HG02798 (cell line): ENCODE data around the gene NF1.
"Not testable (repeated sequence)": the region's sequence is repeated elsewhere in the genome, so short reads cannot be mapped to it uniquely, and the experiment has no call there.

Experiments
- ATAC-seq: cut with Tn5 transposase; IDR thresholded peaks from one replicate; pipeline ENCODE4 v1.9.1; 2021; ENCODE audit warnings: mild to moderate bottlenecking; ENCODE audit not compliant: unreplicated experiment, poor library complexity

Gene NF1

DNA sequence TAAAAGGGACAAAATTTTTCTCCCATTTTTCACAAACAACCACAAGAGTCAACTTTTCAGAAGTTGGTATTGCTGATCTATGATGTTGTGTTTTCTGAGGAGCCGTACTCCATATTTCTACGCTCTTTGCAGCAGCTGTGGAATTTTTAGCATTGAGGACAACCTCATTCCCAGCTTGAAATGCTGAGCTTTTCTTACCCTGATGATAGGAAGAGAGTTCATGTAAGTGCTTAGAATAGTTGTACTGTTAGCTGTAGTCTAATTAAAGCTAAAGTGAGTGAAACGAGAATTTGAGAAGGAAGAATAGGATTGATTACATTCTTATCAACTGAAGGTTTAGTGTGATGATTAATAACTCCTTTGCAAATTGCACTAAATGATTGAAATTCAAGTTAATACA, 72.3 kb downstream of the NF1 start:
- no peak for ATAC-seq

DNA sequence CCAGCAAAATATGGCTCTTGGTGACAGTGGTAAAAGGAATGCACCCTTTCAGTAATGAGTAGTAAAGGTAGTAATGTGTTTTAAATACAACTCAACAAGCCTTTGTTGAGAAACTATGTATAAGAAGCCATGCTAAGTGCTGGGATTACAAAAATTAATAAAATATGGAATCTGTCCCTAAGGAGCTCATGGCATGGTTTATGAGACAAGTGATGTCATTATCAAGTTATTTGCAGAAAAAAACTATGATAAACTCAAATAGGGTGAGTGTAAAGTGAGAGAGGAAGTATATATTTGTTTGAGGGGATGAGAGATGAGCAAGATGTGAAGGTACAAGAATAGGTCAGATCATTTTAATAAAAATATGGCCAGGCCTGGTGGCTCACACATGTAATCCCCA, 76.9 kb downstream of the NF1 start:
- ATAC-seq: no peak

DNA sequence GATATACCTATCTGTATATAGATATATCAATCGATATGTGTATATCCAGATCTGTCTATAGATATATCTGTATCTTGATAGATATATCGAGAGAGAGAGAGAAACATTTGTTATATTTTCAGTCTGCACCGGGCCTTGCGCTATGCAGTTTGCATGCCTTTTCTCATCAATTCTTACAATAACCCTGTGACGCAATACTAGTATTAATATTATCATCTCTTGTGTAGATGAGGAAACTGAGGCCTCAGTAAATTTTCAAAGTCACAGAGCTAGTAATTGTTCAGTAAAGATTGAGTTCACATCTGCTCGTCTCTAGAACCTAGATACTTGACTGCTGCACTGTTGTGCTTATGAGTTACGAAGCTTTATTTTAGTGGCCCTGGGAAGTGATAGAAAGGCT, 77.6 kb downstream of the NF1 start:
- no peak for ATAC-seq

DNA sequence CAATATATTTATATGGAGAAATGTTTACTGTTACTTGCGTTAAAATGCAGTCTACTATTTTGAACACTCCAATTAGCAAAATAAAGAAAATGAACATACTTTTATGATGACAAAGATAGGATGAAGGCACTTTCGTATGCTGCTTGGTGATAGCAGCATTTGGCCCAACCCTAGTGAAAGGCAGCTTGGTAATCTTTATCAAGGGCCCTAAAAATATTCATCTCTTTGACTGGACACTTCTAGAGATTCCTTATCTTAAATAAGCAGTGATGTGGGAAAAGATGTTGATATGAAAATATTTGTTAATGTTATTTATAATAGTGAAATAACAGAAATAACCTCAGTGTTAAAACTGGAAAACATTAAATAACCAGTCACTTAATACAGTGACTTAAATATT, 79.4 kb downstream of the NF1 start:
- ATAC-seq: no peak

DNA sequence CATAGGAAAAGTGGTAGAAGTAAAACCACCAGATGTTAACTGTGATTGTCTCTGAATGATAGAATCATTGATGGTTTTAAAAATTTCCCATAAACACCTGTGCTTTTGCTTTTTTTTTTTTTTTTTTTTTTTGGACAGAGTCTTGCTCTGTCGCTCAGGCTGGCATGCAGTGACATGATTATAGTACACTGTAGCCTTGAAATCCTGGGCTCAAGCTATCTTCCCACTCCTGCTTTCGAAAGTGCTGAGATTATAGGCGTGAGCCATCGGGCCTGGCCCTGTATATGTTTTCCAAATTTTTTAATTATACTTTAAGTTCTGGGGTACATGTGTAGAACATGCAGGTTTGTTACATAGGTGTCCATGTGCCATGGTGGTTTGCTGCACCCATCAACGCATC, 80.5 kb downstream of the NF1 start:
- no peak for ATAC-seq

DNA sequence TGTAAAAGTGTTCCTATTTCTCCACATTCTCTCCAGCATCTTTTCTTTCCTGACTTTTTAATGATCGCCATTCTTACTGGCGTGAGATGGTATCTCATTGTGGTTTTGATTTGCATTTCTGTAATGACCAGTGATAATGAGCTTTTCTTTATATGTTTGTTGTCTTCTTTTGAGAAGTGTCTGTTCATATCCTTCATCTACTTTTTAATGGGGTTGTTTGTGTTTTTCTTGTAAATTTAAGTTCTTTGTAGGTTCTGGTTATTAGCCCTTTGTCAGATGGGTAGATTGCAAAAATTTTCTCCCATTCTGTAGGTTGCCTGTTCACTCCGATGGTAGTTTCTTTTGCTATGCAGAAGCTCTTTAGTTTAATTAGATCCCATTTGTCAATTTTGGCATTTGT, 81.4 kb downstream of the NF1 start:
- ATAC-seq: not testable (repeated sequence)

DNA sequence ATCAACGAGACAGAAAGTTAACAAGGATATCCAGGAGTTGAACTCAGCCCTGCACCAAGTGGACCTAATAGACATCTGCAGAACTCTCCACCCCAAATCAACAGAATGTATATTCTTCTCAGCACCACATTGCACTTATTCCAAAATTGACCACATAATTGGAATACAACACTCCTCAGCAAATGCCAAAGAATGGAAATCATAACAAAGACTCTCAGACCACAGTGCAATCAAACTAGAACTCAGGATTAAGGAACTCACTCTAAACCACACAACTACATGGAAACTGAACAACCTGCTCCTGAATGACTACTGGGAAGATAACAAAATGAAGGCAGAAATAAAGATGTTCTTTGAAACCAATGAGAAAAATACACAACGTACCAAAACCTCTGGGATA, 84.2 kb downstream of the NF1 start:
- ATAC-seq: not testable (repeated sequence)

DNA sequence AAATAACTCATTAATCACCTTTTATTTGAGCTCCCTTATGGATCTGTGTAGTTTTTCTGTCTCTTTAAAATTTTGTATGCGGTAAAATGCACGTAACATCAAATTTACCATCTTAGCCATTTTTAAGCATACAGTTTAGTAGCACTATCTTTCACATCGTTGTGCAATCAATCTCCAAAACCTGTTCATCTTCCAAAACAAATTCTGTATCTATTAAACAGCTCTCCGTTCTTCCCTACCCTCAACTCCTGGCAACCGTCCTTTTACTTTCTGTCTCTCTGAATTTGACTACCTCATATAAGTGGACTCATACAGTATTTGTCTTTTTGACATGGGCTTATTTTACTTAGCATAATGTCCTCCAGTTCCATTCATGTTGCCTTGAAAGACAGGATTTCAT, 100.5 kb downstream of the NF1 start:
- ATAC-seq: no peak

DNA sequence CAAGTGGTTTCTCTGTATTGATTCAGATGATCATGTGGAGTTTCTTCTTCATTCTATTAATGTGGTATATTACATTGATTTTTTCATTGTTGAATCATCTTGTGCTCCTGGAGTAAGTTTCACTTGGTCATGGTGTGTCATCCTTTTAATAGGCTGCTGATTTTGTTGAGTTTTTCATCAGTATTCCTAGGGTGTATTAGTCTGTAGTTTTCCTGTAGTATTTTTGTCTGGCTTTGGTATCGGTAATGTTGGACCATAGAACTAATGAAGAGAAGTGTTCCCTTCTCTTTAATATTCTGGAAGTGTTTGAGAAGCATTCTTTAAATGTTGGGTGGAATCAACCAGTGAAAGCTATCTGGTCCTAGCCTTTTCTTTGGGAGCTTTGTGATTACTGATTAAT, 103.2 kb downstream of the NF1 start:
- ATAC-seq: no peak

DNA sequence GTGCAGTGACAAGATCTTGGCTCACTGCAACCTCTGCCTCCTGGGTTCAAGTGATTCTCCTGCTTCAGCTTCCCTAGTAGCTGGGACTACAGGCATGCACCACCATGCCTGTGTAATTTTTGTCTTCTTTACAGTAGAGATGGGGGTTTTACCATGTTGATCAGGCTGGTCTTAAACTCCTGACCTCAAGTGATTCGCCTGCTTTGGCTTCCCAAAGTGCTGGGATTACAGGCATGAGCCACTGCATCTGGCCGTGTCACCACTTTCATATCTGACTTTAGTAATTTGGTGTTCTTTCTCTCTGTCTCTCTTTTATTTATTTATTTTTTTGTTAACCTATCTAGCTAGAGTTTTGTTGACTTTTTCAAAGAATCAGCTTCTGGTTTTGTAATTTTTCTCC, 103.9 kb downstream of the NF1 start:
- ATAC-seq: not testable (repeated sequence)

DNA sequence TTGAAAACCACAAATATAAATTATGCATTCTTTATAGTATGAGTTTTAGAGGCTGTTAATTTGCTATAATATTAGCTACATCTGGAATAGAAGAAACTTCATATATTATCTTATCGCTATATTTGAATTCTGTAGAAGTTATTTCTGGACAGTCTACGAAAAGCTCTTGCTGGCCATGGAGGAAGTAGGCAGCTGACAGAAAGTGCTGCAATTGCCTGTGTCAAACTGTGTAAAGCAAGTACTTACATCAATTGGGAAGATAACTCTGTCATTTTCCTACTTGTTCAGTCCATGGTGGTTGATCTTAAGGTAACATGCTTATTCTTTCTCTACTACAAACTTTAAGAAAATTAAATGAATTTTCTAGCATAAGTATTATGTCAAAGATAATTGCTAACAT, 105.5 kb downstream of the NF1 start:
- ATAC-seq: no peak

DNA sequence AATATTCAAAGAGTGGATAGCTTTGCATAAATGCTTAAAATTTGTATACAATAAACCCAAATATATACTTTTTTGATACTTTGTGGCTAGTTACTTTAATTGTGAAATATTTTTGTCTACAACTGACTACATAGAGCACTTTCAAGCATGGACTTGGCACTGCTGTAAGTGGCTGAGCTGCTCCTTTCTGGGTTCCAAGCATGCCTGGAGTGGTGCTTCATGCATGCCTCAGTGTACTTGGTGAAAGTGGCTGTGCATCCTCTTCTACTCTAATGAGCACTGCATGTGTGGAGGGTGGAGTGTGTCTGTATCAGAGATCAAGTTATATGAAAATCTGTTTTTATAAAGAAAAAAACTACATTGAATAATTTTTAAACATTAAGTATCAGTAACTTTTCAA, 108.2 kb downstream of the NF1 start:
- no peak for ATAC-seq

DNA sequence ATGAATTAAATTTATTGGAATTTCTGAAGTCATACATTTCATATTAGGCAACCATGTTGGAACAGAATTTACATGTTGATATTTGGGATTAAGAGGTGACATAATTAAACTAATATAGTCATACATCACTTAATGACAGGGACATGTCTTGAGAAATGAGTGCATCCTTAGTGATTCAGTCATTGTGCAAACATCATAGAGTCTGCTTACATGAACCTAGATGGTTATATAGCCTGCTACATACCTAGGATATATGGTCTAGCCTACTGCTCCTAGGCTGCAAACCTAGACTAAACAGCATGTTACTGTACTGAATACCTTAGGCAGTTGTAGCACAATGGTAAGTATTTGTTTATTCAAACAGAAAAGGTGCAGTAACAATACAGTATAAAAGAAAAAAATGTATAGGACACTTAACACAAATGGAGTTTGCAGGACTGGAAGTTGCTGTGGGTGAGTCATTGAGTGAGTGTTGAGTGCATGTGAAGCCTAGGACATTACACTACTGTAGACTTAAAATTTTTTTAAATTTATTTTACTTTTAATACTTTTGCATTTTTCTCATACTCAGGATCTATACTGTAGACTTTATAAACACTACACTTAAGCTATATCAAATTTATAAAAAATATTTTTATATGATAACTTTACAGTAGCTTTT, 116.7 kb downstream of the NF1 start:
- ATAC-seq: no peak

DNA sequence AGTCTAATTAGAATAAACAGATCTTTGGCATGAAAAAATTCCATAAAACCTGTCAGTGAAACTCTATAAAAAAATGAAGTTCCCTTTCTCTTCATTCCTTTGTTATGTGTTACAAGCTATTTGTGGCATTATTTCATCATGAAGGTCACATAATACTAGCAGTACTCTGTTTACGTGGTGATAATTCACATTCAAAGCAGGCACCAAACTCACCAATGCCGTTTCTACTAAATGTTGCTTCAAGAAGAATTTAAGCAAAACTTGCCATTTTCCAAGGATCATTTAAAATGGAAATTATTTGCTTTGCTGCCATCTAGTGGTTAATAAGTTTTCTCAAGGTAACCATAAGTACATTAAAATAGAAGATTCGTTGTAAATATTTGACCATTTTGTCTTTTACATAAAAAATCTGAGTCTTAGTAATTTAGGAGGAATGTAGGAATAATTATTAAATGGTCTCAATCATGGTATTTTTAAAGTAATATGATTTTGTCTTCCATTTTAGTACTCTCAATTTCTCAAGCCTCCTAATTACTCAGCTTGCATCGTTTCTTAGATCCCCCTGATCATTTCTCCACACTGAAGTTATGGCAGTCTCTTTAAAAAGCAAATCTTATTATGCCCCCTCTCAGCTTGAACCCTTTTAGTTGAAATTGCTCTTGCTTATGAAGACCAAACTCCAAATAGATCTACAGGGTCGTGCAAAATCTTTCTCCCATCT, 121.4 kb downstream of the NF1 start:
- no peak for ATAC-seq

DNA sequence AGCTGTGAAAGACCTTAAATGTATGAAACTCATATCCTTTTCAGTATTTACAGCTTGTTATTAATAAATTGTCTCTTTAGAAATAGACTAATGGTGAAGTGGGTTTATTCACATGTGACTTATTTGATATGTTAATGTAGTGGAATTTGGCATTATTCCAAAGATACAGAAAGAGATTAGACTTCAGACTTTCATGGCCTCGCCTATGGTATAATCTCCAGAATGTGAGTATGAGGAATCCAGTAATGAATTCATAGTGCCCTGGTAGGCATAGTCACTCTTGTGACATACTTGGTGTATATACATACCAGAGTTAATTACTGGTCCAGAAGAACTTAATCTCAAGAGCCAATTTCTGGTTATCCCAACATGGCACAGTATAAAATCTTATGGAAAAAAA, 129.6 kb downstream of the NF1 start:
- no peak for ATAC-seq

DNA sequence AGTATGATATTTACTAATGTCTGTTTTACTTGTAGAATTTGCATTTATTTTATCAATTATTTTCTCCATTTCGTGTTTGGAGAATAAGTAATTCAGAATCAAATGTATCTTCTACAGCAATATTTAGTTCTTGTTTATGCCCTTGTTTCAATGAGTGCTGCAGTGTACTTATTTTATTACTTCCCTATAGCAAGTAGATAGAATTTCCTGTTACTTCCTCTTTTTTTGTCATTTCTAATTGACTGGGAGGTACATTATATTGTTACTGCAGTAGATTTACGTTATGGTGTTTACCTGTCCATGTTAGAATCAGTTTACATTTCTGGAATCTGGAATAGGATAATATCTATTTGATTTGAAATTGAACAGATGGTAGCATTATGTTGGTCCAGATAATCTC, 131.1 kb downstream of the NF1 start:
- no peak for ATAC-seq

DNA sequence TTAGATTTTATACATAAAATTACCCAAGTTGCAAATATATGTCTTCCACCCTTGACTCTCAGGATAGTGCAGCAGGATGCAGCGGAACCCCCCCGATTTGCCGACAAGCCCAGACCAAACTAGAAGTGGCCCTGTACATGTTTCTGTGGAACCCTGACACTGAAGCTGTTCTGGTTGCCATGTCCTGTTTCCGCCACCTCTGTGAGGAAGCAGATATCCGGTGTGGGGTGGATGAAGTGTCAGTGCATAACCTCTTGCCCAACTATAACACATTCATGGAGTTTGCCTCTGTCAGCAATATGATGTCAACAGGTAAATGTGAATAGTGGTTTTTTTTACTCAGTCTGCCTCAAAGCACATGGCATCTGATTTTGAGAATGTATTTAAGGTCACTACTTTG, 131.6 kb downstream of the NF1 start:
- ATAC-seq: no peak

DNA sequence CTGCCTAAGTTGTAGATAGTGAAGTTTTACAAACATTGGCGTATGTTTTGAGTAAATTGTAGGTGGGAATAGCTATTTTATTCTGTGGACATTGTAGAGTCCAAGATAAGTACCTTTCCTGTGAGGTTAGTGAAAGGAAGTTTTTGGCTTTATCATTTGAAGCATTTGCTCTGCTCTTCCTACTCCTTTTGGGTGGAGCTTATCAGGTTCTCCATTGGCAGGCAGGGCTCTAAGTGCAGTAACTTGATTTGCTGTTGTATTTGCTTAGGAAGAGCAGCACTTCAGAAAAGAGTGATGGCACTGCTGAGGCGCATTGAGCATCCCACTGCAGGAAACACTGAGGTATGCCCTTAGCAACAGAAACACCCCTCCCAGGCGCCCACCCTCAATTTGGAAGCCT, 132.2 kb downstream of the NF1 start:
- no peak for ATAC-seq

DNA sequence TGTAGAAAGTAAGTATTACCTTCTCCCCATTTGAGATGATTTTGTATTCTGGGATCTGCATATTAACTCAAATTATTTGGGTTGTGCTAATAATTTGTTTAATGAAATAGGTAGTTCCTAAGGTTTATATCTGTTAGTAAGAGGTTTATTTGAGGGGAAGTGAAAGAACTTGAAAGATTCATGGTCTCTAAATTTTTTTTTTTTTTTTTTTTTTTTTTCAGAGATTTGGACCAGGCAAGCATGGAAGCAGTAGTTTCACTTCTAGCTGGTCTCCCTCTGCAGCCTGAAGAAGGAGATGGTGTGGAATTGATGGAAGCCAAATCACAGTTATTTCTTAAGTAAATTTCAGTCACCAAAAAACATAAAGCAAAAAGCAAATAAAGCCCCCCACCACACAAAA, 137.1 kb downstream of the NF1 start:
- ATAC-seq: no peak

DNA sequence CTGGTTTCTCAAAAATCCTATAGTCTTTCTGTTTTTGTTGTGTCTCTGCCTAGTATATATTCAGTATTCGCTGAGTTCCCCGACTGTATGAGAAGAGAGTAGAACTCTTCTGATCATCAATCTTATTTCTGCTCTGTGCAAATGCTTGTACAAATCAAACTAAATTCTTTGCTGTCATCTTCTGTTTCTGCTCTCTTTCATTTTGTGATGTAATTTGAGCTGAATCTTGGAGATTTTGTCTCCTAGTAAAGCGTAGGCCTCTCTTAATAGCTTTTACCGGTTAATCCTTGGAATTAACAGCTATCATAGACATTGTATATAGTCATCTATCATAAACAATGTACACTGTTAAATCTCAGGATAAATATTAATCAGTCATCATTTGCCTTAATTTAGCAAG, 140.3 kb downstream of the NF1 start:
- ATAC-seq: no peak

DNA sequence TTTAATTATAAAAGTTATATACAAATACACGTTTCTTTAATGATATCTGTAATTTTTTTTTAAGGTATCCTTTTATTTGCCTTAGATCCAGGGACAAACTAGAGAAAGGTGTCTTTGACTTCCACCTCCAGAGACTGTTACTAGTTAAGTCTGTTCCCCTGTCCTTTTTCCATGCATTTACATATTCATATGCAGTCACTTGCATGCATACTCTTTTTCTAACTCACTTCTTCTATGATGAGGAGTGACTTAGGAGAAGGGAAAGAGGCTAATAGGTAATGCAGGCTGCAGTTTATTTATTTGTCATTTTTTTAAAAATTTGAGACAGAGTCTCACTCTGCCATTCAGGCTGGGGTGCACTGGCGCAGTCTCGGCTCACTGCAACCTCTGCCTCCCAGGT, 141.4 kb downstream of the NF1 start:
- no peak for ATAC-seq

DNA sequence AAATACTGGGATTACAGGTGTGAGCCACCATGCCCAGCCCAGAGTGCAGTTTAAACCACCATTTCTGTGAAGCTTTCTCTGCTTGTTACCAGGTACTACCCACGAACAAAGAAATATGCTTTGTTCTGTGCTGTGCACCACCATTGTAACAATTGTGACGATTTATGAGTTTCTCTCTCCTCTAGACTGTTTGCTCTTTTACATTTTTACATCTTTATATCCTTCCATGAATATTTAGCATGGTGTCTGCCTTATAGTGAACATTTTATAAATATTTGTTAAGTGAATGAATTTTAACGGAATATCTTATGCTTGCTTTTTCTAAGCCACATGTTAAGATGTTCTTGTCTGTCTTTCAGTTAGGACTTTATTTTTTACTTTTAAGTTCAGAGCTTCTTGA, 141.9 kb downstream of the NF1 start:
- ATAC-seq: no peak
